Pancreas (tissue), 10 donors: Measurements from ENCODE around the gene EXOSC7. TPM values are rescaled to one million over a fixed set of nuclear protein-coding genes. Genes with fewer than 3 reads are reported as not detected.
A peak's percentile ranks its signal among the peaks of the same experiment; 100 is the strongest.
"Not testable (repeated sequence)": the region's sequence is repeated elsewhere in the genome, so short reads cannot be mapped to it uniquely, and the experiment has no call there.

Experiments used
- ATAC-seq, 4 donors: fragments of 200-7000 bp; cut with Tn5 transposase; one replicate each; pipeline versions ENCODE4 v1.8.0 to v1.9.1; 2020; ENCODE audit warnings: mild to moderate bottlenecking in 4 of 4, moderate library complexity in 4 of 4
- DNase-seq, 6 donors: peaks; one replicate each; pipeline ENCODE4 v3.0.0-alpha.2; 2020
- FAIRE-seq: peaks from 2 replicates; lab custom pipeline; 2012; peaks lifted over from hg19 to GRCh38; lab: Jason Lieb, UNC
- H3K27ac ChIP-seq, 4 donors: fragments of 200-600 bp; sonication (generic); 1 replicate in 3 of 4; 2 replicates in 1 of 4; pipeline versions ENCODE4 v1.5.0 to v1.8.0; 2020
- H3K27me3 ChIP-seq, 4 donors: fragments of 200-600 bp; one replicate each; pipeline ENCODE4 v1.8.0; 2021
- H3K36me3 ChIP-seq, 3 donors: fragments of 200-600 bp; sonication (generic) in 1 of 3; one replicate each; pipeline versions ENCODE4 v1.5.0 to v1.8.0; 2020 to 2021
- H3K4me1 ChIP-seq, 3 donors: fragments of 200-600 bp; one replicate each; pipeline ENCODE4 v1.8.0; 2021
- H3K4me3 ChIP-seq, 4 donors: fragments of 200-600 bp; sonication (generic) in 2 of 4; one replicate each; pipeline versions ENCODE4 v1.5.0 to v1.8.0; 2020 to 2021
- H3K9me3 ChIP-seq, 4 donors: fragments of 200-600 bp; one replicate each; pipeline ENCODE4 v1.8.0; 2021
- CTCF ChIP-seq, 4 donors: fragments of 200-600 bp; sonication (generic) in 3 of 4; IDR thresholded peaks; one replicate each; pipeline versions ENCODE4 v1.5.0 to v1.8.0; 2021; ENCODE audit warnings: antibody characterized with exemption in 4 of 4
- WGBS, 2 donors: extraction: QIAGEN DNeasy Blood & Tissue Kit; methylation state at CpG; one replicate each; pipeline ENCODE4 v1.1.7; 2013; 5-methylcytosine and 5-hydroxymethylcytosine counted together
- intact Hi-C, 3 donors: fragments of 100-400 bp; cut with DNase I; formaldehyde crosslinking; loops; one replicate each; pipeline versions ENCODE4 v1.11.1 to v1.14.2; 2022
- polyA plus RNA-seq, 2 donors: library from polyadenylated mRNA; stranded (reverse); fragments of 200-250 nt; gene quantifications; one replicate each; pipeline ENCODE4 v1.2.3, GENCODE V29; 2013
- total RNA-seq, 6 donors: library from RNA; stranded (reverse); fragmentation: NEBNext Ultra II Directional in 4 of 6; extraction: Animal tissue kit (Norgen Biotek cat#: 25700) in 4 of 6; gene quantifications; one replicate each; pipeline versions ENCODE4 v1.2.1 to v1.2.4, GENCODE V29; 2021 to 2023
- donor health status: healthy with polysubstance abuse.
- donor health status: DM: no; HTN: no; CAD: no; lungs with moderate emphysema.
- donor health status: DM: no; HTN: no; CAD: no.
- donor health status: control.
- donor health status: control.
- donor health status: Bipolar disorder and iron deficiency.
- donor health status: DM: yes; HTN: yes; CAD: no.
- donor health status: DM: no; HTN: no; CAD: no.
- donor health status: DM: no; HTN: no; CAD: no.
- donor health status: DM: yes; HTN: yes; CAD: no.

Gene EXOSC7
- total and polyA plus RNA-seq, 8 donors: 9.2 to 21.8 (median 13.5) TPM

- no peaks in the 10 kb centered on the region for H3K27me3 ChIP-seq
- no peaks in the 10 kb centered on the region for H3K36me3 ChIP-seq
- H3K27ac ChIP-seq: no peak overlapping the region
- FAIRE-seq (no peak), ATAC-seq (no peak), DNase-seq (no peak)
- 72 to 77% methylated on average over 4 of the region's 4 CpGs for WGBS, 2 donors
- H3K4me3 ChIP-seq: no peak overlapping the region
- no peak for TF ChIP-seq CTCF (IDR thresholded peaks at IDR 0.05)
- no peaks in the 10 kb centered on the region for H3K4me1 ChIP-seq
- intact Hi-C loops: loop anchor here in 1 of 3 donors (10.0 kb wide), 1 partner anchor 157 kb away; no protein-coding TSS in a partner anchor
- H3K9me3 ChIP-seq: no peaks in the 10 kb centered on the region
These were observed 72.2 kb downstream of the EXOSC7 start for GRCh38 chr3:45048244-45048643.

DNA sequence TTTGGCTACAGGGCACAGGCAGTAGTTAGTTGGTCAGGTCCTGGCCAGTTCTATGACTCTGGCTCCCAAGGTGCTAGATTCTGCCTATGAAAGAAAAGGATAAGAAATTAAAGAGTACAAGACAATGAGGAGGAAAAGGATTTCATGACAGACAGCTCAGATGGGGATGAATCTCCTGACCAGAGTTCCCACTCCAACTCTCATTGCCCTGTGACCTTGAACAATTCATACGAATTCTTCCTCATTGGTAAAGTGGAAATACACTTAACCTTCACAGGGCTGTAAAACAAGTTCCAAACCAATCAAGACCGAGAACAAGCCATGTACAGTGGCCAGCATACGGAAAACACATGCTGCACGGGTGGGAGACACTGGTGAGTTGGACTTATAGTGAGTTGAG lies 73.8 kb downstream of the EXOSC7 start:
- 65 to 70% methylated on average over 4 of the region's 4 CpGs for WGBS, 2 donors
- H3K4me3 ChIP-seq: no peak overlapping the region
- no peaks in the 10 kb centered on the region for H3K36me3 ChIP-seq
- no peaks in the 10 kb centered on the region for H3K9me3 ChIP-seq
- no peak for FAIRE-seq
- no peak for DNase-seq
- intact Hi-C loops: loop anchor here in 1 of 3 donors (10.0 kb wide), 1 partner anchor 155 kb away; no protein-coding TSS in a partner anchor
- H3K27me3 ChIP-seq: no peaks in the 10 kb centered on the region
- no peak for TF ChIP-seq CTCF (IDR thresholded peaks at IDR 0.05)
- H3K27ac ChIP-seq: no peak overlapping the region
- no peaks in the 10 kb centered on the region for H3K4me1 ChIP-seq
- no peak for ATAC-seq

DNA sequence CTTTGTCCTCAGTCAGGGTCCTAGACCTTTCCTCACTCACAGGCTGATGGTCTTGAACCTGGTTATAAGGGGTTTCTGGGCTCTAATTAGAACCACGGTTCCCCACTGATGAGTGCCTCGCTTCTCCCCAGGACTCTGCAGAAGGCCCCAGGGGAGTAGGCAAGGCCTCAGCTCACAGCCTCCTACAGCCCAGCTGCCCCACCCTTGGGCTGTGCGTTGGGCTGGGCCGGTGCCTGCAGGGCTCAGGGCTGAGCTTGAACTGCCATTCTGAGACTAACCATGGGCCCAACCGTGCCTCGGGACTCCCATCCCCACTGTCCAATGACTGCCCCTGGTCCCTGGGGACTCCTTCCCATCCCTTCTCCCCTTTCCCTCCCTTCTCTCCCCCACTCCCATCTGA lies 75.6 kb downstream of the EXOSC7 start:
- Histone ChIP-seq H3K4me1 (no peaks in the 10 kb centered on the region), H3K27ac (no peak overlapping the region), H3K9me3 (no peaks in the 10 kb centered on the region), H3K36me3 (no peaks in the 10 kb centered on the region), H3K27me3 (no peaks in the 10 kb centered on the region), H3K4me3 (no peak overlapping the region)
- 87 to 92% methylated on average over 6 of the region's 6 CpGs for WGBS, 2 donors
- no peak for TF ChIP-seq CTCF (IDR thresholded peaks at IDR 0.05)
- intact Hi-C loops: no loop called here
- DNase-seq: no peak
- no peak for ATAC-seq
- no peak for FAIRE-seq

- H3K27me3 ChIP-seq, FAIRE-seq, ATAC-seq, intact Hi-C loops, H3K4me3 ChIP-seq, H3K9me3 ChIP-seq, H3K27ac ChIP-seq, H3K4me1 ChIP-seq, H3K36me3 ChIP-seq, DNase-seq: not testable (repeated sequence)
- 82 to 87% methylated on average over 1 of the region's 1 CpG for WGBS, 2 donors
These were observed 77.8 kb downstream of the EXOSC7 start for GRCh38 chr3:45053805-45054195.

DNA sequence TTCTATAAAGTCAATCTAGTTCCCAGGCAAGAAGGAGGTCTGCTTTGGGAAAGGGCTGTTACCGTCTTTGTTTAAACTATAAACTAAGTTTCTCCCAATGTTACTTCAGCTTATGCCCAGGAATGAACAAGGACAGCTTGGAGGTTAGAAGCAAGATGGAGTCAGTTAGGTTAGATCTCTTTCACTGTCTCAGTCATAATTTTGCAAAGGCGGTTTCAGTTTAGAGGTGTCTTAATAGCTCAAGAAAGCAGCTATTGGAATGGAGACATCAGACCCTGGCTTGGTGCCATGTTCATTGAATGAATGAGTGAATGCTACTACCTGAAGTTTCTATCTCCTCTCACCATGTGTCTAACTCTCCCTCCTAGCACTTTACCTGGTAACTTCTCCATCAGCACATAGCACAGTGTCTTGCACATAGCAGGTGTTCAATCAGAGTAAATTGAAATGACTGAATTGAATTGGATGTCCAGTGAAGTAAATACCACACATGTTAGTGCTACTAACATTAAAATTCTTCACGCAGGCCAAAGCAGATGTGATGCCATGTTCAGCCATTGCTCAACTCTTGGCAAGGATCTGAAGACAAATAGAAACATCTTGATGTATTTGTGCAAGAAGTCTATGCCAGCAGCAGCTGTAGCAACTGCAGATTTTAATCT lies 78.3 kb downstream of the EXOSC7 start:
- no peak for TF ChIP-seq CTCF (IDR thresholded peaks at IDR 0.05)
- ATAC-seq: peak in 1 of 4 donors; percentile 54
- Histone ChIP-seq H3K9me3 (no peaks in the 10 kb centered on the region), H3K4me1 (no peaks in the 10 kb centered on the region), H3K4me3 (no peak overlapping the region), H3K27me3 (no peaks in the 10 kb centered on the region), H3K27ac (no peak overlapping the region), H3K36me3 (no peaks in the 10 kb centered on the region)
- intact Hi-C loops: no loop called here
- 73% methylated on average over 3 of the region's 3 CpGs for WGBS, 2 donors
- DNase-seq: no peak
- FAIRE-seq: no peak
